Measurements from ENCODE around the gene CHST8.

Gene CHST8

GRCh38 chr19:33734913-33735312 is 113.2 kb downstream of the CHST8 start:
- Histone ChIP-seq H3K4me3 (ENCODE audit: low read length, poor library complexity, severe bottlenecking) (no peak overlapping the region), H2AFZ (ENCODE audit: low read length) (no peak overlapping the region), H4K20me1 (ENCODE audit: insufficient read depth, low read length, poor library complexity, severe bottlenecking) (no peaks in the 10 kb centered on the region), H3K36me3 (ENCODE audit: insufficient read depth, low read length) (no peaks in the 10 kb centered on the region), H3K79me2 (ENCODE audit: insufficient read depth, low read length) (no peaks in the 10 kb centered on the region), H3F3A (ENCODE audit: low read depth) (no peaks in the 10 kb centered on the region), H3K27me3 (ENCODE audit: insufficient read depth, low read length, poor library complexity, severe bottlenecking) (no peaks in the 10 kb centered on the region), H3K9me2 (replicated peaks; ENCODE audit: low read depth, low read length) (no peaks in the 10 kb centered on the region), H3K9me3 (ENCODE audit: insufficient read depth, low read depth, low read length) (no peaks in the 10 kb centered on the region), H3K4me2 (ENCODE audit: low read depth, low read length, poor library complexity, severe bottlenecking) (no peak overlapping the region), H3K4me1 (ENCODE audit: insufficient read depth, low read length, poor library complexity, severe bottlenecking) (no peaks in the 10 kb centered on the region), H3K9ac (ENCODE audit: low read depth, low read length, poor library complexity, severe bottlenecking) (no peak overlapping the region)
- TF ChIP-seq CTCF (conservative IDR thresholded peaks at IDR 0.05; ENCODE audit: low read length) = no peak
- no peak for TF ChIP-seq EZH2phosphoT487 (IDR thresholded peaks at IDR 0.05; ENCODE audit: borderline replicate concordance)

- Histone ChIP-seq H3K9me3 (ENCODE audit: insufficient read depth, low read depth, low read length) (no peaks in the 10 kb centered on the region), H4K20me1 (ENCODE audit: insufficient read depth, low read length, poor library complexity, severe bottlenecking) (no peaks in the 10 kb centered on the region), H3K4me1 (ENCODE audit: insufficient read depth, low read length, poor library complexity, severe bottlenecking) (no peaks in the 10 kb centered on the region), H2AFZ (ENCODE audit: low read length) (no peak overlapping the region), H3K4me2 (ENCODE audit: low read depth, low read length, poor library complexity, severe bottlenecking) (no peak overlapping the region), H3K36me3 (ENCODE audit: insufficient read depth, low read length) (no peaks in the 10 kb centered on the region), H3K27me3 (ENCODE audit: insufficient read depth, low read length, poor library complexity, severe bottlenecking) (no peaks in the 10 kb centered on the region), H3K4me3 (ENCODE audit: low read length, poor library complexity, severe bottlenecking) (no peak overlapping the region), H3F3A (ENCODE audit: low read depth) (no peaks in the 10 kb centered on the region), H3K9me2 (replicated peaks; ENCODE audit: low read depth, low read length) (no peaks in the 10 kb centered on the region), H3K9ac (ENCODE audit: low read depth, low read length, poor library complexity, severe bottlenecking) (no peak overlapping the region), H3K79me2 (ENCODE audit: insufficient read depth, low read length) (no peaks in the 10 kb centered on the region)
- no peak for TF ChIP-seq EZH2phosphoT487 (IDR thresholded peaks at IDR 0.05; ENCODE audit: borderline replicate concordance)
- no peak for TF ChIP-seq CTCF (conservative IDR thresholded peaks at IDR 0.05; ENCODE audit: low read length)
These were observed 114.4 kb downstream of the CHST8 start for GRCh38 chr19:33736158-33736557.

GRCh38 chr19:33736787-33737186 is 115.0 kb downstream of the CHST8 start:
- no peak overlapping the region for H2AFZ ChIP-seq (ENCODE audit: low read length)
- H3K9ac ChIP-seq (ENCODE audit: low read depth, low read length, poor library complexity, severe bottlenecking) = no peak overlapping the region
- H3K4me3 ChIP-seq (ENCODE audit: low read length, poor library complexity, severe bottlenecking) = no peak overlapping the region
- no peaks in the 10 kb centered on the region for H4K20me1 ChIP-seq (ENCODE audit: insufficient read depth, low read length, poor library complexity, severe bottlenecking)
- no peaks in the 10 kb centered on the region for H3K27me3 ChIP-seq (ENCODE audit: insufficient read depth, low read length, poor library complexity, severe bottlenecking)
- TF ChIP-seq EZH2phosphoT487 (IDR thresholded peaks at IDR 0.05; ENCODE audit: borderline replicate concordance) (no peak), CTCF (conservative IDR thresholded peaks at IDR 0.05; ENCODE audit: low read length) (no peak)
- no peaks in the 10 kb centered on the region for H3K79me2 ChIP-seq (ENCODE audit: insufficient read depth, low read length)
- no peaks in the 10 kb centered on the region for H3K9me2 ChIP-seq (replicated peaks; ENCODE audit: low read depth, low read length)
- H3K4me2 ChIP-seq (ENCODE audit: low read depth, low read length, poor library complexity, severe bottlenecking) = no peak overlapping the region
- H3F3A ChIP-seq (ENCODE audit: low read depth) = no peaks in the 10 kb centered on the region
- H3K9me3 ChIP-seq (ENCODE audit: insufficient read depth, low read depth, low read length) = no peaks in the 10 kb centered on the region
- H3K4me1 ChIP-seq (ENCODE audit: insufficient read depth, low read length, poor library complexity, severe bottlenecking) = no peaks in the 10 kb centered on the region
- no peaks in the 10 kb centered on the region for H3K36me3 ChIP-seq (ENCODE audit: insufficient read depth, low read length)

Data from Loucy (cell line).